AG04450 (cell line): ENCODE measurements around the gene CMTM1. TPM values are rescaled to one million over a fixed set of nuclear protein-coding genes. Genes with fewer than 3 reads are reported as not detected.

Experiments used
- CTCF ChIA-PET: fragments of 300-600, 350-600 bp; formaldehyde crosslinking; extraction: SDS; loops from one replicate; lab custom pipeline; 2022; ENCODE audit warnings: antibody characterized with exemption, inconsistent platforms; lab: Charles Lee
- POLR2A ChIA-PET: fragments of 350-600 bp; formaldehyde crosslinking; extraction: SDS; loops from one replicate; lab custom pipeline; 2021; ENCODE audit warnings: antibody characterized with exemption, inconsistent platforms; lab: Yijun Ruan, JAX
- DNase-seq: peaks from one replicate; pipeline ENCODE4 v3.0.0-alpha.2; 2011; ENCODE audit warnings: low read depth, low spot score
- H3K27ac ChIP-seq: one replicate; pipeline ENCODE4 v1.5.1; 2012; ENCODE audit warnings: low read depth, low read length, control low read depth
- H3K27me3 ChIP-seq: one replicate; pipeline ENCODE4 v1.6.0; 2012; ENCODE audit warnings: low read length; ENCODE audit not compliant: control insufficient read depth, insufficient read depth
- H3K4me3 ChIP-seq: 2 replicates; pipeline ENCODE4 v1.5.1; 2011; ENCODE audit warnings: mild to moderate bottlenecking, low read depth, low read length, control low read depth
- H3K9me3 ChIP-seq: 2 replicates; pipeline ENCODE4 v1.5.1; 2012; ENCODE audit warnings: low read length; ENCODE audit not compliant: control insufficient read depth, insufficient read depth
- polyA plus RNA-seq: library from polyadenylated mRNA; depleted of rRNA; stranded (reverse); fragments of >200 nt; gene quantifications from 2 replicates; pipeline ENCODE4 v1.2.3, GENCODE V29; 2011
- TF ChIP-seq, protein P1 (sequence below): IDR thresholded peaks from 2 replicates; pipeline ENCODE4 v1.5.1; 2011; ENCODE audit warnings: low read depth, low read length, control low read depth, inconsistent platforms

CMTM1 gene
- polyA plus RNA-seq, 1 experiment, result 1.6 TPM

DNA sequence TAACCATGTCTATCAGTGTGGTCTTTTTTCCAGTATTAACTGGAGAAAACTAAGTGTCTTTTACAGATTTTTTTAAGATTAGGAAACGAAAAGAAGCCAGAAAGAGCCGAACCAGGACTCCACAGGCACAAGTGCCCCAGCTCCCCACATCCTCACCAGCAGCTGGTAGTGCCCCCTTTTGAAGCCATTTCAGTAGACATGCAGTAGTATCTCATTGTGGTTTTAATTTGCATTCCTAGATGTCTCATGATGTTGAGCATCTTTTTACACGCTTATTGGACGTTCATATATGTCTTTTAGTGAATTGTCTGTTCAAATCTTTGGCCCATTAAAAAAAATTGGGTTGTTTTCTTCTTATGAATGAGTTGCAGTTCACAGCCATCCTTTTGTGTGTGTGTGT lies 33.5 kb downstream of the CMTM1 start:
- ChIA-PET CTCF (no interaction called here), POLR2A (no interaction called here)
- no peak for DNase-seq
- Histone ChIP-seq H3K27ac (no peak overlapping the region), H3K27me3 (peaks cover 6% of the 10 kb centered on the region), H3K4me3 (no peak overlapping the region), H3K9me3 (peaks cover 8% of the 10 kb centered on the region)
- TF ChIP-seq, protein P1, sequence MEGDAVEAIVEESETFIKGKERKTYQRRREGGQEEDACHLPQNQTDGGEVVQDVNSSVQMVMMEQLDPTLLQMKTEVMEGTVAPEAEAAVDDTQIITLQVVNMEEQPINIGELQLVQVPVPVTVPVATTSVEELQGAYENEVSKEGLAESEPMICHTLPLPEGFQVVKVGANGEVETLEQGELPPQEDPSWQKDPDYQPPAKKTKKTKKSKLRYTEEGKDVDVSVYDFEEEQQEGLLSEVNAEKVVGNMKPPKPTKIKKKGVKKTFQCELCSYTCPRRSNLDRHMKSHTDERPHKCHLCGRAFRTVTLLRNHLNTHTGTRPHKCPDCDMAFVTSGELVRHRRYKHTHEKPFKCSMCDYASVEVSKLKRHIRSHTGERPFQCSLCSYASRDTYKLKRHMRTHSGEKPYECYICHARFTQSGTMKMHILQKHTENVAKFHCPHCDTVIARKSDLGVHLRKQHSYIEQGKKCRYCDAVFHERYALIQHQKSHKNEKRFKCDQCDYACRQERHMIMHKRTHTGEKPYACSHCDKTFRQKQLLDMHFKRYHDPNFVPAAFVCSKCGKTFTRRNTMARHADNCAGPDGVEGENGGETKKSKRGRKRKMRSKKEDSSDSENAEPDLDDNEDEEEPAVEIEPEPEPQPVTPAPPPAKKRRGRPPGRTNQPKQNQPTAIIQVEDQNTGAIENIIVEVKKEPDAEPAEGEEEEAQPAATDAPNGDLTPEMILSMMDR, result no peak

- Histone ChIP-seq H3K4me3 (no peak overlapping the region), H3K27ac (no peak overlapping the region), H3K9me3 (peaks cover 8% of the 10 kb centered on the region), H3K27me3 (peaks cover 4% of the 10 kb centered on the region)
- DNase-seq, result no peak
- POLR2A ChIA-PET, result no interaction called here
- CTCF ChIA-PET, result no interaction called here
- TF ChIP-seq, protein P1, result no peak
Observed at GRCh38 chr16:66600477-66600876, 34.2 kb downstream of the CMTM1 start.

- Histone ChIP-seq H3K4me3 (no peak overlapping the region), H3K27ac (no peak overlapping the region), H3K9me3 (peaks cover 8% of the 10 kb centered on the region), H3K27me3 (peaks cover 4% of the 10 kb centered on the region)
- TF ChIP-seq, protein P1, result no peak
- ChIA-PET POLR2A (no interaction called here), CTCF (no interaction called here)
- DNase-seq, result no peak
Observed at GRCh38 chr16:66601471-66601870, 35.2 kb downstream of the CMTM1 start.

GRCh38 chr16:66603537-66604375 lies 37.5 kb downstream of the CMTM1 start:
- DNase-seq, result no peak
- H3K27me3 ChIP-seq, result peaks cover 3% of the 10 kb centered on the region
- H3K9me3 ChIP-seq, result peaks cover 8% of the 10 kb centered on the region
- POLR2A ChIA-PET, result no interaction called here
- peak overlapping the region; percentile 70 for H3K4me3 ChIP-seq
- peak overlapping the region; percentile 31 for H3K27ac ChIP-seq
- CTCF ChIA-PET, result interaction anchor here (0.6 to 2.0 kb wide), 6 partner anchors 24 to 197 kb away, joined by 3 to 5 read pairs (median 3); partner anchors contain the start of gene CMTM2
- TF ChIP-seq, protein P1, result no peak
